ENCODE results near the gene SNX21.

DNA sequence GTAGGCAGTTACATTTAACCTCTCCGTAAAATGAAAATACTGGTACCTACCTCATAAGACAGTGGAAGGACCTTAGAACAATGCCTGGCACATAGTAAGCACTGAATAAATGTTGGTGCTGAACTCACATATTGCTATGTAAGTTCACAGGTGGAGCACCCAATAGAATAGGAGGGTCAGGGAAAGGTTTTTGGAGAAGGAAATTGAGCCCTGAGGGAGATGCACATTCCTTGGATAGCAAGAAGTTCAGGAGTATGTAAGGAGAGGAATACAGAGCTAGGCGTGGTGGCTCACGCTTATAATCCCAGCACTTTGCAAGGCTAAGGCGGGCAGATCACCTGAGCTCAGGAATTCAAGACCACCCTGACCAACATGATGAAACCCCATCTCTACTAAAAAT, 14.1 kb upstream of the SNX21 start:
- TF ChIP-seq, protein P1, sequence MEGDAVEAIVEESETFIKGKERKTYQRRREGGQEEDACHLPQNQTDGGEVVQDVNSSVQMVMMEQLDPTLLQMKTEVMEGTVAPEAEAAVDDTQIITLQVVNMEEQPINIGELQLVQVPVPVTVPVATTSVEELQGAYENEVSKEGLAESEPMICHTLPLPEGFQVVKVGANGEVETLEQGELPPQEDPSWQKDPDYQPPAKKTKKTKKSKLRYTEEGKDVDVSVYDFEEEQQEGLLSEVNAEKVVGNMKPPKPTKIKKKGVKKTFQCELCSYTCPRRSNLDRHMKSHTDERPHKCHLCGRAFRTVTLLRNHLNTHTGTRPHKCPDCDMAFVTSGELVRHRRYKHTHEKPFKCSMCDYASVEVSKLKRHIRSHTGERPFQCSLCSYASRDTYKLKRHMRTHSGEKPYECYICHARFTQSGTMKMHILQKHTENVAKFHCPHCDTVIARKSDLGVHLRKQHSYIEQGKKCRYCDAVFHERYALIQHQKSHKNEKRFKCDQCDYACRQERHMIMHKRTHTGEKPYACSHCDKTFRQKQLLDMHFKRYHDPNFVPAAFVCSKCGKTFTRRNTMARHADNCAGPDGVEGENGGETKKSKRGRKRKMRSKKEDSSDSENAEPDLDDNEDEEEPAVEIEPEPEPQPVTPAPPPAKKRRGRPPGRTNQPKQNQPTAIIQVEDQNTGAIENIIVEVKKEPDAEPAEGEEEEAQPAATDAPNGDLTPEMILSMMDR (IDR thresholded peaks at IDR 0.05) = no peak
- TF ChIP-seq POLR2AphosphoS5 (IDR thresholded peaks at IDR 0.05) = no peak
